Endometrial microvascular endothelial cells (primary cell): ENCODE results near the gene CERS6. TPM values are rescaled to one million over a fixed set of nuclear protein-coding genes. Genes with fewer than 3 reads are reported as not detected.
"Not testable (repeated sequence)": the region's sequence is repeated elsewhere in the genome, so short reads cannot be mapped to it uniquely, and the experiment has no call there.

ENCODE experiments used
- in situ Hi-C: cut with HindIII; loops from 2 replicates; pipeline ENCODE4 v1.10.0; 2017; ENCODE audit warnings: low sequenced_read_pairs, low pct_unique_long_range_greater_than_20kb; ENCODE audit errors: inconsistent ontology term
- total RNA-seq: library from RNA; depleted of rRNA; stranded (reverse); fragments of >200 nt; gene quantifications from one replicate; pipeline ENCODE4 v1.2.3, GENCODE V29; 2015; ENCODE audit errors: inconsistent ontology term

CERS6 gene
- total RNA-seq, 1 donor from 2014 or later, result 5.9 TPM

DNA sequence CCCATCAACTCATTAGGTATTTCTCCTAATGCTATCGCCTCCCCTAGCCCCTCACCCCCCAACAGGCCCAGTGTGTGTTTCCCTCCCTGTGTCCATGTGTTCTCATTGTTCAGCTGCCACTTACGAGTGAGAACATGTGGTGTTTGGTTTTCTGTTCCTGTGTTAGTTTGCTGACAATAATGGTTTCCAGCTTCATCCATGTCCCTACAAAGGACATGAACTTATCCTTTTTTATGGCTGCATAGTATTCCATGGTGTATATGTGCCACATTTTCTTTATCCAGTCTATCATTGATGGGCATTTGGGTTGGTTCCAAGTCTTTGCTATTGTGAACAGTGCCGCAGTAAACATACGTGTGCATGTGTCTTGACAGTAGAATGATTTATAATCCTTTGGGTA is 35.7 kb downstream of the CERS6 start:
- in situ Hi-C loops, result not testable (repeated sequence)

GRCh38 chr2:168493219-168493618 is 37.1 kb downstream of the CERS6 start:
- in situ Hi-C loops, result not testable (repeated sequence)

- in situ Hi-C loops, result no loop called here
These were observed 38.2 kb downstream of the CERS6 start for GRCh38 chr2:168494190-168494711.

- in situ Hi-C loops, result no loop called here
These were observed 39.5 kb downstream of the CERS6 start for GRCh38 chr2:168495524-168495923.

DNA sequence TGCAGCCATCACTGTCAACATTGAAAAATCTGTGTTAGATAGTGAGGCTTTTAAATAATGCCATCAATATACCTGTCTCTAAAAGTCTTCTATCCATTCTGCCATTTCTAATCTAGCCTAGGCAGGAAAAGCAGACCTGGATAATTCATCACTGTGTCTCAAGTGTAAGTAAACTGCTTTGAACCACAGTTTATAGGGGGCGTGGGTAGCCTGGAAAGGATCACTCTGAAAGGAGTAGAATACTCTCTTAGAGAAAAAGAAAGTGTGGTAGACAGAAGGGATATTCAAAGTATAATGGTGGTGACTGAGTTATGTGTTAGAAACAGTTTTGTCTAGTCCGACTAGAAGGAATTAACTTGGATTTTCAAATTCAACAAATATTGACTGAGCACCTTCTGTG is 40.8 kb downstream of the CERS6 start:
- in situ Hi-C loops, result no loop called here

GRCh38 chr2:168499500-168499899 is 43.4 kb downstream of the CERS6 start:
- in situ Hi-C loops, result no loop called here

- in situ Hi-C loops, result no loop called here
These were observed 44.4 kb downstream of the CERS6 start for GRCh38 chr2:168500516-168500915.

GRCh38 chr2:168501466-168502065 is 45.5 kb downstream of the CERS6 start:
- in situ Hi-C loops, result no loop called here

GRCh38 chr2:168502852-168503251 is 46.8 kb downstream of the CERS6 start:
- in situ Hi-C loops, result not testable (repeated sequence)

DNA sequence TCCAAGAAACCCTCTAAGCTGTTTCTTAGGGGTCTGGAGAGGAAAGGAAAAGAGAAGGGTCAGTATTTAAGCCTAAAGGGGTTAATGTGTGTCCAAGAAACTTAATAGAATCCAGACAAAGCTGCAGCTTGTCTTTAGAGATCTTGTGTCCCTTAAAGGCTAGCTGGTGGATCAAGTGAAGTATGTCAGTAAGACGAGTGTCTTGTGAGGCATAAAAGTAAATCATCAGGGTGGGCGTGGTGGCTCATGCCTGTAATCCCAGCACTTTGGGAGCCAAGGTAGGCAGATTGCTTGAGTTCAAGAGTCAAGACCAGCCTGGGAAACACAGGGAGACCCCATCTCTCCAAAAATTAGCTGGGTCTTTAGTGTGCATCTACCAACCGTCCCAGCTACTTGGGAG is 47.8 kb downstream of the CERS6 start:
- in situ Hi-C loops, result no loop called here

DNA sequence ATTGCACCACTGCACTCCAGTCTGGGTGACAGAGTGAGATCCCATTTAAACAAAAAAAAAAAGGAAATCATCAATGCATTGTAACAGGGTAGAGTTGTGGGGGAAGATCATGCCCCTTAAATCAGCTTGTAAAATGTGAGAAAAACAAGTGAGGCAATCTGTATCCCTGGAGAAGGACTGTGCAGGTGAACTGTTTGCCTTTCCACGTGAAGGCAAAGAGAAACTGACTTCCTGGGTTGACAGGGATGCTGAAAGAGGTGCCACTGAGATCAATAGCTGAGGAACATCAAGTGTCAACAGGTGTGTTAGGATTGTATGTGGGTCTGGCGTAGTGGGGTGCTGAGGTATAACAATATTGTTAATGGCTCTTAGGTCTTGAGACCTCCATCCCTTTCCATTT is 48.3 kb downstream of the CERS6 start:
- in situ Hi-C loops, result no loop called here

- in situ Hi-C loops, result no loop called here
These were observed 54.2 kb downstream of the CERS6 start for GRCh38 chr2:168510125-168510756.

DNA sequence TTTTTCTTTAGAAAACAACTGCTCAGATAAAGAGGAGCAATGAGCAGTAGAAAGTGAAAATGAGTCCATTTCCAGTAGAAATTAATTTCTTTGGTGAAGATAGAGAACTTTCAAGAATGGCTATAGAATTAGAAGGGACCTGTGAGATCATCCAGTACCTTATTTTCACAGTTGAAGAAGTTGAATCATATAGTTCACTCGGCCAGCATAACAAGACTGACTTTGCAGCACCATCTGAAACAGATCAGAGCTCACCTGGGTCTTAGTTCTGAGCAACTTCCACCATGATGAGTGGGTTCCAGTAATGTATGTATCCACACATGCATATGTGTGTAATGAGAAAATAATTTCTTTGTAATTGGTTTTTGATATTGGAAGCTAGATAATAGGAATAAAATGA is 58.6 kb downstream of the CERS6 start:
- in situ Hi-C loops, result no loop called here

DNA sequence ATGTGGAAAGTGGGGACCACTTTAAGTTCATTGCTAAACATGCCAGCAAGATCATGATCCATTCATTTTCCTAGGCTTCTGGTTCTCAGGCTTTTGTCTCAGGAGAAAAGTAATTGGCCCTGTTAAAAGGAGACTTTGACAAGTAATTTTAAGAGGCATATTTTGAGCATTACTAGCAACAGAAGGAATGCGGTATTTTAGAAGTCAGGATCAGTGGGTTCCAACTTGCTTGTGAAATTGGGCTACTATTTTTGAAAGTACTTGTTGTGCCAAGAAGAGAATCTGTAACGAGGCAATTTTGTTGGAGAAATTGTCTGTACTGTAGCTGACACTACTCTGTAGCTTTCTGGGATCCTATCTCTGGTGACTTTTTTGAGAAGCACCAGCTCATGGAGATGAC is 59.4 kb downstream of the CERS6 start:
- in situ Hi-C loops, result no loop called here

- in situ Hi-C loops, result no loop called here
These were observed 61.7 kb downstream of the CERS6 start for GRCh38 chr2:168517816-168518215.

- in situ Hi-C loops, result no loop called here
These were observed 62.5 kb downstream of the CERS6 start for GRCh38 chr2:168518555-168519066.

- in situ Hi-C loops, result no loop called here
These were observed 63.6 kb downstream of the CERS6 start for GRCh38 chr2:168519534-168520308.

DNA sequence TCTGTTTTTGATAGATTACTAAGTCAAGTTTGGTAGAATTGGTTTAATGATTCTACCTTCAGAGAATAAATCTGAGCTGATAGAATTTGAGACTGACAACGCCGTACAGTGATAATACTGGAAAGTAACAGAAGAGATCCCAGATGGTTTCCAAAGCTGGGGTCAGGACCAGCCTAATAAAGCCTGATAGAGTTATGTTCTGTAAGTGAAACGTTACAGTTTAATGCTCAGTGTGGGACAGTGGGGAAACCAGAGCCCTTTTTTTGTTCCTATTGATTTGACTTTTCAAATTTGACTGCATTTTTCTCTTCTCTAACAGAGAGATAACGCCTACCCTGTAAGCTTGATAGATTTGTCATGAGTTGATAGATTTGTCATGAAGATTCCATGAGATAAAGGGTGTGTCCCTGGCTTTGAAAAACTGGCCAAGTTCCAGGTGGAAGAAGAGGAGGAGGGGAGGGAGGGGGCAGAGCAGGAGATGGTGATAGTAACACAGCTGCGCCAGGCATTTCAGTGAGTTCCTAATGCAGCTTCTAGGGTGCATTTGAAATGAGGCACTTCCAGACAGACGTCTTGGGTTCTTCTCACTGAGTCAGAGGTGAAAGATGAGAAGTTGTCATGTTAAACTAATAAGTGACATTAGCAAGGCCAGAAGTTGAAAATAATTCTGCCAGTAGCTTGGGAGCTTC is 65.1 kb downstream of the CERS6 start:
- in situ Hi-C loops, result no loop called here

- in situ Hi-C loops, result no loop called here
These were observed 66.4 kb downstream of the CERS6 start for GRCh38 chr2:168522446-168522845.
